ENCODE data around the gene RPS6KA2.

DNA sequence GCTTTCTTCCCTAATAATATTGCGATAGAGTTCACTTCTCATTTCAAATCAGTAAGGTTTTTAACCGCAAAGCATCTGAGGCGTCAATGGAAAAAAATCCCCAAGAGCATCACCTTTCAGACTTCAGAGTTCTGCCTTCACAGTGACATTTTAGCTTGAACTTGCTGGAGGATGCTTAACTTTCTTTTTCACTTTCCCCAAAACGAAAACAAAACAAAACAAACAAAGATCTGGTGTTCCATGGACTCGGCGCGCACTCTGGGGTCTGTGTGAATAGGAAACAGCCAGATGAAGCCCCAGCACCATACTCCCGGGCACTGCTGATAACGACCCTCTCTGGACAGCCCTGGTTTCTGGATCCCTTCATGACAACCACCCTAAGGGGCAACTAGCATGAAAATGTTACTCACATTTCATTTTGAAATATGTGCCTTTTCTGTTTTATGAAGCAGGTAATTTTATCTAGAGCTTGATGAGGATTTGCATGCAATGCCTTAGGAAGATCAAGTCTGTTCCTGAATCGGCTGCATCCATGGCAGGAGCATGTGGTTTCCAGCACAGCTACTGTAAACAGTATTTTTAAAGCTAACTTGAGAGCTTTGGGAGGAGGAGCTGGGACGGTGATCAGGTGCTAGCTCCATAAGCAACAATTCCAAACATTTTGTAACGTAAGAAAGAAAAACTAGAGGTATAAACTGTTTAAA, 85.0 kb downstream of the RPS6KA2 start:
- TF ChIP-seq, protein P1, sequence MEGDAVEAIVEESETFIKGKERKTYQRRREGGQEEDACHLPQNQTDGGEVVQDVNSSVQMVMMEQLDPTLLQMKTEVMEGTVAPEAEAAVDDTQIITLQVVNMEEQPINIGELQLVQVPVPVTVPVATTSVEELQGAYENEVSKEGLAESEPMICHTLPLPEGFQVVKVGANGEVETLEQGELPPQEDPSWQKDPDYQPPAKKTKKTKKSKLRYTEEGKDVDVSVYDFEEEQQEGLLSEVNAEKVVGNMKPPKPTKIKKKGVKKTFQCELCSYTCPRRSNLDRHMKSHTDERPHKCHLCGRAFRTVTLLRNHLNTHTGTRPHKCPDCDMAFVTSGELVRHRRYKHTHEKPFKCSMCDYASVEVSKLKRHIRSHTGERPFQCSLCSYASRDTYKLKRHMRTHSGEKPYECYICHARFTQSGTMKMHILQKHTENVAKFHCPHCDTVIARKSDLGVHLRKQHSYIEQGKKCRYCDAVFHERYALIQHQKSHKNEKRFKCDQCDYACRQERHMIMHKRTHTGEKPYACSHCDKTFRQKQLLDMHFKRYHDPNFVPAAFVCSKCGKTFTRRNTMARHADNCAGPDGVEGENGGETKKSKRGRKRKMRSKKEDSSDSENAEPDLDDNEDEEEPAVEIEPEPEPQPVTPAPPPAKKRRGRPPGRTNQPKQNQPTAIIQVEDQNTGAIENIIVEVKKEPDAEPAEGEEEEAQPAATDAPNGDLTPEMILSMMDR (IDR thresholded peaks at IDR 0.05) = no peak
- TF ChIP-seq ZFX (IDR thresholded peaks at IDR 0.05; ENCODE audit: borderline replicate concordance) = no peak

Data from 22Rv1 (cell line).